Activated CD8-positive, alpha-beta memory T cell treated with anti-CD3 and anti-CD28 coated beads for 36 hours (primary cell): ENCODE measurements around the gene COX8A. TPM values are rescaled to one million over a fixed set of nuclear protein-coding genes. Genes with fewer than 3 reads are reported as not detected.

Experiments used
- CTCF ChIA-PET: fragments of 350-600 bp; sonication (Branson Sonifier 250); formaldehyde crosslinking; loops from one replicate; lab custom pipeline; 2021; ENCODE audit warnings: antibody characterized with exemption; lab: Charles Lee
- POLR2A ChIA-PET: fragments of 350-600 bp; sonication (Branson Sonifier 250); formaldehyde crosslinking; loops from one replicate; lab custom pipeline; 2021; ENCODE audit warnings: antibody characterized with exemption; lab: Charles Lee
- total RNA-seq, 2 experiments: library from RNA; stranded (reverse); gene quantifications; one replicate each; pipeline ENCODE4 v1.2.3, GENCODE V29; 2021

The COX8A gene, protein sequence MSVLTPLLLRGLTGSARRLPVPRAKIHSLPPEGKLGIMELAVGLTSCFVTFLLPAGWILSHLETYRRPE
- total RNA-seq: 100 to 1,000 TPM; 393 to 446 TPM

DNA sequence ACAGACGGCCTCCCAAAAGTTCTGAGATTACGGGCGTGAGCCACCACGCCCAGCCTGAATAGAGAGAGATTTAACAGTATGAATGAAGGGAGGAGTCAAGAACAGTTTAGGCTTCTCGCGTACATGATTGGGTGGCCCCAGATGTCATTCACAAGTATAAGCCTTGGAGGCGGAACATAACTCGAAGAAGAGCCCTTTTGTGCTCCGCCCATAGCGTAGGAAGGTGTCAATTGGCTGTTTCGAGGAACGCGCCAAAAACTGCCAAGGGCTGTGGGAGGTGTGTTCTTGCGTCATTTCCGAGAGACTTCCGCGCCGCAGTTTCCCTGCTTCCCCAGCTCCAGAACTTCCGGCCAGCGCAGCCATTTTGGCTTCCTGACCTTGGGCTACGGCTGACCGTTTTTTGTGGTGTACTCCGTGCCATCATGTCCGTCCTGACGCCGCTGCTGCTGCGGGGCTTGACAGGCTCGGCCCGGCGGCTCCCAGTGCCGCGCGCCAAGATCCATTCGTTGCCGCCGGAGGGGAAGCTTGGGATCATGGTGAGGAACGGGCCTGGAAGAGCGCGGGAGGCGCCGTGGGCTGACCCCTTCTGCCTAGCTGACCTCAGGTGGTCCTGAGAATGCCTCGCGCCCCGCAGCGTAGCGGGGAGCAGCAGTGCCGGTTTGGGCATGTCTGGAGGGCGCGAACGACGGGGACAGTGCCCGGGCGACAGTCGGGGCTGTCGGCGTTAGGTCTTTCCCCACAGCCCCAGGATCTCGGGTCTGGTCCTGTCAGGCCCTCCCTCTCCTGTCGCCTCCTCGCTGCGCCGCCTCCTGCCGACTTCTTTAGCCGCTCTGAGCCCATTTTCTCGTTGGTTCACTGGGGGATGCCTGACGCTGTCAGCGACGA is at the start of gene COX8A:
TSS of gene COX8A (plus strand) at position 362 of the 885 bp plus-strand sequence. CDS start at position 423, 61 bp downstream.
- POLR2A ChIA-PET: no interaction called here

DNA sequence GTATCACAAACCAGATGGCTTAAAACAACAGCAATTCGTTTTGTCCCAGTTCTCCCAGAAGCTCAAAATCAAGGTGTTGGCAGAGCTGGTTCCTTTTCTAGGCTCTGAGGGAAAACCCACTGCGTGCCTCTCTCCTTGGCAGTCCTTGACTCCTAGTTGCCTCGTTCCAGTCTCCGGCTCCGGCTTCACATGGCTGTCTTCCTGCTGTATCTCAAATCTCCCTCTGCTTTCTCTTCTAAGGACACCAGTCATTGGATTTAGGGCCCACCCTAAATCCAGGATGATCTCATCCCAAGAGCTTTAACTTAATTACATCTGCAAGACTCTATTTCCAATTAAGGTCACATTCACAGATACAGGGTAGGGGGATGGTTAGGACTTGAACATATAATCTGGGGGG is 44.8 kb upstream of the COX8A start:
- ChIA-PET POLR2A (no interaction called here), CTCF (interaction anchor here (0.7 to 0.8 kb wide), 2 partner anchors 8 to 80 kb away, joined by 3 read pairs; no protein-coding TSS in a partner anchor)

More for the DNA sequence above, at the start of gene COX8A:
- CTCF ChIA-PET: interaction anchor here (0.6 to 1.0 kb wide), 4 partner anchors 11 to 89 kb away, joined by 3 to 4 read pairs (median 4); partner anchors contain the start of gene OTUB1

DNA sequence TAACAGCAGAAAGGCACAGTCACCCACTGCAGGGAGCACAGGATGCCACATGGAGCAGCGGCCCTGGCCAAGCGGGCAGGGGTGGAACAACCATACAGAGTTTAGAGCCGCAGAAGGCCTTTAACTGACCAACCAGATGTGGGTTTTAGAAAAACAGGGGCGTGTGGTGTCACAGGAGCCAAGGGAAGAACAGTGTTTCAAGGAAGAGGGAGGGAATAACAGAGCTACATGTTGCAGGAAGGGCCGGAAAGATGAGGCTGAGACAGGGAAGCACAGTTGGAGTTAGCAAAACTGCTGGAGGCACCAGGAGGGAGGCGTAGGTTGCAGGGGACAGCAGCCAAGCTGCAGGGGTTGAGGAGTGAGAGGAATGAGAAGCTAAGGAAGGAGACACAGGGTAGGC is 43.4 kb upstream of the COX8A start:
- ChIA-PET CTCF (interaction anchor here (0.5 kb wide), 1 partner anchor 208 kb away, joined by 3 read pairs; no protein-coding TSS in a partner anchor), POLR2A (no interaction called here)

DNA sequence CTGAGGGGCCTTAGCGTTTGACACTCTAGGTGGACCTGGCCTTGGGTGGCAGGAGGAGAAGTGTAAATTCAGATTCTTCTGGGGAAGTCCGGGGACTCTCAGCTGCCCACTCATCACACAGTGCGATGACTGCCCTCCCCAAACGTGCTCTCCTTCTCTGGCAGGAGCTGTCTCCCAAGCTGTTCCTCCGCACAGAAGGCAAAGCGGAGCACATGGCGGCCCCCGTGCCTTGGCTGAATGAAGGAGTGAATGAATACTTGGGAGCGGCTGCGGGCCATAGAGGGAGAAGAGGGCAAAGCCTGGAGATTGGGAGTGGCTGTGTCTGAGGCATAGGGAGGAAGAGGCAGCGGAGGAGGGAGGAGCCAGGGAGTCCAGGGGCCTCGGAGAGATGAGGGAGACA is 42.5 kb upstream of the COX8A start:
- CTCF ChIA-PET: no interaction called here
- POLR2A ChIA-PET: no interaction called here

DNA sequence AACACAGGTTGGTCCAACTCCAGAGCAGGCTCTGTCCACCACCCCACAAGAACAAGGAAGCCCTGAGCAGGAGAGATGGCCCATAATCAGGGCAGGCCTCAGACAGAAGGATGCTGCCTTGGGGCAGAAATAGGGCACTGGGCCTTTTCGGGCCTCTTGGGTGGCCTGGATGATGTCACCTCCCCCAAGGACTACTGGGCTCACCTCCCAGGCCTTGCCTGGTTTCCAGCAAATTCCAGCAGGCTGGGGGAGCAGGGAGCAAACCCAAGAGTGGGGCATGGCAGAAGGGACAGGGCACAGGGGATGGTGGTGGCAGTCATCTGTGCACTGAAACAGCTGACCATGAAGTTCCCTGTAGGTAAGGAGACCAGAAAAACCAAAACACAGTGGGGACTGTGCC is 41.0 kb upstream of the COX8A start:
- ChIA-PET CTCF (no interaction called here), POLR2A (no interaction called here)

DNA sequence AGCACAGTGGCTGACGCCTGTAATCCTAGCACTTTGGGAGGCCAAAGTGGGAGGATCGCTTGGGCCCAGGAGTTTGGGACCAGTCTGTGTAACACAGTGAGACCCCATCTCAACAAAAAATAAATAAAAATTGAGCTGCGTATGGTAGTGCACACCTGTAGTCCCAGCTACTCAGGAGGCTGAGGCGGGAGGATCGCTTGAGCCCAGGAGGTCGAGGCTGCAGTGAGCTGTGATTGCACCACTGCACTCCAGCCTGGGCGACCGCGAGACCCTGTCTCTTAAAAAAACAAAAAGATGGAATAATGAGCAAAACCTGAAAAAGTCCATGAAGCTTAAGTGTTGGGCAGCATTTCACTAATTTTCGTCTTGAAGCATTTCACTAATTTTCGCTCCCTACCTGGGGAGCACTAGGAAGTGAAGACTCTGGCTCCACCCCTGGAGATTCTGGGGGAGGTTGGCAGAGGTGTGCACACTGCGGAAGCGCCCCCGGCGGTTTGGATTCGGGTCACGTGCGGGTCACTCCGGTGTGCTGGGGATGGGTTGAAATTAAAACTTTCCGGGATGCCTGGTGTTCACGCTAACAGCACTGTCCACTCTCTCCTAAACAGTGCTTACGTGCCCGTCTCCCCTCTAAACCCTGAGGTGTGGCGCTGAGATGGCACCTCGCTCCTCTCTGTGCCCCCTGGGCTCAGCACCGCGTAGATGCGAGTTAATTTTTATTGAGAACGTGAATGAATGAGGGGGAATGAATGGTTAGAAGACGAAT is 36.5 kb upstream of the COX8A start:
- ChIA-PET POLR2A (interaction anchor here (0.6 kb wide), 1 partner anchor 18 kb away, joined by 3 read pairs; no protein-coding TSS in a partner anchor), CTCF (interaction anchor here (1.0 to 4.2 kb wide), 2 partner anchors 100 to 170 kb away, joined by 3 to 17 read pairs; no protein-coding TSS in a partner anchor)

DNA sequence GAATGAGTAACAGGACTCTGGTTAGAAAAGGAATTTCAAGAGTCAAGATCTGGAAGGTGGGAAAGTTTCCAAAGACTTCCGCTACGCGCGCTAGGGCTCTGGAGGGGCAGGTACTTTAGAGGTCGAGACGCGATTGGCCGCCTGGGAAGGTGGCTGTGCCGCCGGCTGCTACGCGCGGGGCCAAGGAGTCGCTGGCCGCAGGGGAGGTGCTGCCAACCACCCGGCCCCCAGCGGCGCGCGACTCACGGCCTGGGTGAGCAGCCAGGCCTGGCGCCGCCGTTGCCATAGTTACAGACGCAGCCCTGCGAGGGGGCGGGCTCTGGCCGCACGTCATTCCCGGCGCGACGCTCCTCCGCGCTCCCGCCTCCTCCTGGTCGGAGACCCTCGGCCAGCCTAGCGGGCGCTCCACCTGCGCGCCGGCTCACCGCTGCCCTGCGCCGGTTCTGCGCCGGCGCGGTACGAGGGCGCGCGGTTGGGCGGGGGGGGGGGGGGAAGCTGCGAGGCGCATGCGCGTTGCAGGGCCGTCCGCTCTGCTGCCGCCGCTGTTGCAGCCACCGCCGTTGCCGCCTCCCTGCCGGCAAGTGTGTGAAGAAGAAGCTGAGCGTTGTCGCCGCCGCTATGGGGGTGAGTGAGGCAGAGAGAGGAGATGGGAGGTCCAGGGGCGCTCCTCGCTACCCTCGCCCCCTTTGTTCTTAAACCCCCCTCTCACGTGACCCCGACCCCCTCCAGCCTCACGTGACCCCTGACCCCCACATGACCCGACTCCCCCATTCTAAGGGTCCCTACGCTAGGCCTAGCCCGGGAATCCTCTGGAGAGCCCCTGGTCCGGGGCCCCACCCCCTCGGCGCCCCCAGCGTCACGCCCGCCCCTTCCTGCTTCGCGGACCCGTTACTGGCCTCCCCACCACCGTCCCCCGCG is 35.7 kb upstream of the COX8A start, which contains the start of gene NAA40:
TSS of gene NAA40 (plus strand) at position 524 of the 918 bp plus-strand sequence. CDS start at position 619, 95 bp downstream.
- ChIA-PET CTCF (interaction anchor here (1.0 to 4.2 kb wide), 2 partner anchors 101 to 171 kb away, joined by 3 to 17 read pairs; no protein-coding TSS in a partner anchor), POLR2A (interaction anchor here (0.6 kb wide), 2 partner anchors 19 to 162 kb away, joined by 3 read pairs; no protein-coding TSS in a partner anchor)

DNA sequence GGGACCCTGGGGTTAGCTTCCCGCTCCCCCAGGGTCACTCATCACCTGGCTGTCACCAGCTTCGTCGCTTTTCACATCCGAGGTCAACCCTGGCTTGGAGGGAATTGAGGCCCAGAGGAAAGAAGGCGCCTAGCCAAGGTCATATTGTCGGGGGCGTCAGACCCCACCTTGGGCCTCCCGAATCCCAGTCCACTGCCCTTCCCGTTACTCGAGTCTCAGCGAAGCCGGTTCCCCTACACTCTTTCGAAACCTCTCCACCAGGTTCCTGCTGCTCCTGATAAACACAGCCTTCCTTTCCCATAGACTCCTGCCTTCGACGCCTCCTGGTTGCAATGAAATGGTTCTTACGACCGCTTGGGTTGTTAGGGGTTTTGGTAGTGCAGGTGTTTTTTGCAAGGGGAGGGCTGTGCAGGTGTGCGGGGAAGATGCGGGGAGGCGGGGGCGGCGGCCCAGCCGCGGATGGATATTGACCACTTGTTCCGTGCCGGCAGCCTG is 35.0 kb upstream of the COX8A start:
- ChIA-PET CTCF (interaction anchor here (4.2 kb wide), 1 partner anchor 102 kb away, joined by 17 read pairs; no protein-coding TSS in a partner anchor), POLR2A (interaction anchor here (0.6 kb wide), 1 partner anchor 163 kb away, joined by 3 read pairs; no protein-coding TSS in a partner anchor)

DNA sequence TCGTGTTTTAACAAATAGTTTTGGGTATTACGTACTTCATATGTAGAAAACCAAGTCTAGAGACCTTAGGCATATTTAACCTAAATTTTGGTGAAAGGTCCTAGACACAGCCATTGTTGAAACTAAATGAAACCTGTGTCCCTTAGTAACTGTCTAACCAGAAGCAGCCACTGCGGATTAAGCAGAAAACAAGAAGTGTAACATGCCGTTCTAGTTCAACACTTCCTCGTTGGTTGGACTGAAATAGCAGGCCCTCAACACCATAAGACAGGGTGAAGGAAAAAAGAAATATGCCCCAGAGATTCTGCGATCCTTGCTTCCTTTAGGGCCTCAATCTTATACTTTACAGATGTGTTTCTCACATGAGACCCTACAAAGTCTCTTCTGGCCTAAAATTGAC is 33.6 kb upstream of the COX8A start:
- POLR2A ChIA-PET: no interaction called here
- CTCF ChIA-PET: no interaction called here

DNA sequence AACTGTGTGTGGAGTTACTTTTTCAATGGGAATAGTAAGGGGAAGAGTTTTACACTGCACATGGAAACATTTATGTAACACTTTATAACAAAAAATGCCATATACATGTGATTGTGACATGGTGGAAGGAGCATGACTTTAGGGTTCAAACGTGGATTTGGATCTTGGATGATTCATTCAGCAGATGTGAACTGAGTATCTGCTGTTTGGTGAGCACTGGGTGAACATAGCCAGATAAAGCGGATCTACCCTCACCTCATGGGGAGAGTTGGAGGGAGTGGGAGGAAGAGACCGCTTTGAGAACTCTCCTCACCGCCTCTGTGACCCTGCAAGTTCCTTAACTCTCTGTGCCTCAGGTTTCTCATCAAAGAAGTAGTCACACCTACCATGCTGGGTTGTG is 32.5 kb upstream of the COX8A start:
- ChIA-PET CTCF (interaction anchor here (1.3 to 5.5 kb wide), 2 partner anchors 21 to 105 kb away, joined by 3 to 63 read pairs; partner anchors contain the start of gene MARK2), POLR2A (interaction anchor here (0.7 kb wide), 1 partner anchor 104 kb away, joined by 3 read pairs; no protein-coding TSS in a partner anchor)

DNA sequence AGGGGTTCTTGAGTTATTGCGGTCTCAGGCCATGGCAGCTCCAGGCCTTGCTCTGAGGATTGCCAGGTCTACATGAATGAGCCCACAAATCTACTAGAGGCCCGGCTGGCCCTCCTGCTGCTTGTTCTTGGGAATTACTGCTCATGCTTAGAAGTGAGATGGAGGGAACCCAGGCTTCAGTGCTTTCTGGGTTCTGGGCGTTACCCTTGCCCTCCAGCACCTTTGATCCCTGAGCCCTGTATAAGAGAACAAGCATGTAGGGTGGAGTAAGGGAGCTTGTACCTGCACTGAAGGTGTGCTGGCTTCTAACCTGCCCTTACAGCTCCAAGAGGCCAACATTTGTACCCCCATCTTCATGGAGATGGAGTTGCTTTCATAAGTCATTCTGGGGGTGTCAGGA is 31.6 kb upstream of the COX8A start:
- ChIA-PET CTCF (interaction anchor here (0.6 to 5.5 kb wide), 3 partner anchors 22 to 368 kb away, joined by 3 to 63 read pairs (median 8); partner anchors contain the start of gene MARK2), POLR2A (no interaction called here)

DNA sequence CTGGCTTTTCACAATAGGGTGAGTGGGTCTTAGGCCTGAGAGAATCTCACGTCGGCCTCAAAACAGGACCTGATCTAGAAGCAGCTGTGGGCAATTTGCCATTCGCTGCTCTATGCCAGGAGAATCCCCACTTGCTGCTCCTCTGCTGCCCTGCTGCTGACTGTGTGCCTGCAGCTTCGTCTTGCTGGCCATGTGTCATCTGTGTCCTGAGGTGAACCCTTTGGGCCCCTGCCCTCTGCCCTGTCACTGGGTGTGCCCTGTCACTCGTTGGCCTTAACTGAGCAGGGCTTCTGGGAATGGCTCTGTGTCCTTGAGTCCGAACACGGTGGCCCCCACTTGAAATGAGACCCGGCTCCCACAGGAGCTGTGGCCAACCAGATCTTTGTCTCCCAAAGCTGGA is 29.4 kb upstream of the COX8A start:
- CTCF ChIA-PET: interaction anchor here (0.5 to 5.5 kb wide), 10 partner anchors 9 to 1028 kb away, joined by 3 to 63 read pairs (median 5); partner anchors contain the start of genes MARK2 and ZFTA
- POLR2A ChIA-PET: no interaction called here

DNA sequence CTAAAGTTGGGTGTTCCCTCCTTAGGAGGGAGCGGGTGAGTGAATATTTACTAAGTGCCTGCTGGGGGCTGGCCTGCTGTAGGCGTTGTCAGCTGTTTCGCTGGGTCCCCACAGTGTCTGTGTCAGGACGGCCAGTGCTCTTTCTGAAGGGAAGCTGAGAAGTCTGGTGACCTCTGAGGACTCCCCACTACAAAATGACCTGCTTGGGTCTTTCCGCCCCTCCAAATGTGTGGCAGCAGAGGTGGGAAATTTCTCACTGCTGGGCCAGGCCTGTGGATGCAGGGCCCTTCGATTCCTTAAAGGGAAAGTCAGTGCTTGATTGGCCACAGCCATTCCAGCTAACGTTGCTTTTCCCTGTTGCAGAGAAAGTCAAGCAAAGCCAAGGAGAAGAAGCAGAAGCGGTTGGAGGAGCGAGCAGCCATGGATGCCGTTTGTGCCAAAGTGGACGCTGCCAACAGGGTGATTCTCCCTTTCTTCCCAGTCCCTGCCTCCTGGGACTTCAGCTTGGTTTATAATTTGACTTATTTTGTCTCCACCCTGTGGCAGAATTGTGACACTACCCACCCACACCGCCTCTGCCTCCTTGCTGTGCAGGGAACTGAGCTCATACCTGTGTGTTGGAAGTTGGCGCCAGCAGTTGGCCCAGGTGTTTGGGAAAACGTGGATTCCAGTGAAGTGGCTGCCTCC is 28.8 kb upstream of the COX8A start:
- CTCF ChIA-PET: interaction anchor here (0.6 to 5.5 kb wide), 13 partner anchors 9 to 190 kb away, joined by 3 to 63 read pairs (median 5); partner anchors contain the start of genes MARK2 and ZFTA
- POLR2A ChIA-PET: interaction anchor here (0.6 kb wide), 1 partner anchor 109 kb away, joined by 3 read pairs; no protein-coding TSS in a partner anchor

DNA sequence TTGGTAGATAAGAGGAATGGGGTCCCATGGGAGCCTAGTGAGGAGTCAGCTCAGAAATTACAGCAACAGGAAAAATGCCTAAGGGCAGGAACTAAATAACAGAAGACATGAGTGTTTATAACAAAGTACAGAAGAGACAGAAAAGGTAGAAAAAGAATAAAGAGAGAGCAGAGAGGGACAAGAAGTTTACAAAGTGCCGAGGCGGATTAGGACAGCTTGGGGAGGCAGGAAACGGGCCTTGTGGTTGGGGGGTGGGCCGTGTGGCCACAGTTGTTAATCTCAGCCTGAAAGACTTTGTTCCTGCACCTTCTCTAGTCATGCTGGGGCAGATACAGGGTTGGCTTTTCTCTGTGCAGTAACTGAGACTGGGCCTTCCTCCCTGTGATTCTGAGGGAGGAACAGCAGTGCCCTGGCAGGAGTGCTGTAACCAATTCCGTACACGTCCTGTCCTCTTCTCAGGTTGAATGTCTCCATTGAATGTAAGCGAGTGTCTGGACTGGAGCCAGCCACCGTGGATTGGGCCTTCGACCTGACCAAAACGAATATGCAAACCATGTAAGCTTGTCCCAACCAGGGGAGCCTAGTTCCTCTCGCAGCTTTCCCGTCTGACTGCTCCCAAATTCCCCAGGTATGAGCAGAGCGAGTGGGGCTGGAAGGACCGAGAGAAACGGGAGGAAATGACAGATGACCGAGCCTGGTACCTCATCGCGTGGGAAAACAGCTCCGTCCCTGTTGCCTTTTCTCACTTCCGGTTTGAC is 22.5 kb upstream of the COX8A start:
- ChIA-PET CTCF (interaction anchor here (1.2 to 1.3 kb wide), 2 partner anchors 10 to 115 kb away, joined by 5 to 7 read pairs; no protein-coding TSS in a partner anchor), POLR2A (interaction anchor here (0.5 to 0.6 kb wide), 2 partner anchors 97 to 233 kb away, joined by 3 read pairs; no protein-coding TSS in a partner anchor)

DNA sequence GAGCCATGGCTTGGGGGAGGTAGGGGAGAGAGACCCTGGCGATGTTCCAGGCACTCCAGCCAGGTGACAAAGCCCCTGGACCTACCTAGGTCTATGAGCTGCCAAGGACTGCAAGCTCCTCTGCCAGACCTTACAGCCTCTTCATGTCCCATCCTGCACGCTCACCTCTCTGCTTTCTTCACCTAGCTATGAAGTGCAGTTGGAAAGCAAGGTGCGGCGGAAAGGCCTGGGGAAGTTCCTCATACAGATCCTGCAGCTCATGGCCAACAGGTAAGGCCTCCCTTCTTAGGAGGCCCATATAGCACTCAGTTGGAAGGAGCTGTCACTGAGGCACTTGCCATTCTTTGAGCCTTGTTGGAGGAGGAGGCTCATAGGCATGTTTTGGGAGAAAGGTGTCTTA is 21.9 kb upstream of the COX8A start:
- ChIA-PET POLR2A (interaction anchor here (0.6 kb wide), 1 partner anchor 232 kb away, joined by 3 read pairs; no protein-coding TSS in a partner anchor), CTCF (interaction anchor here (0.7 to 1.3 kb wide), 2 partner anchors 116 to 147 kb away, joined by 3 to 7 read pairs; no protein-coding TSS in a partner anchor)

DNA sequence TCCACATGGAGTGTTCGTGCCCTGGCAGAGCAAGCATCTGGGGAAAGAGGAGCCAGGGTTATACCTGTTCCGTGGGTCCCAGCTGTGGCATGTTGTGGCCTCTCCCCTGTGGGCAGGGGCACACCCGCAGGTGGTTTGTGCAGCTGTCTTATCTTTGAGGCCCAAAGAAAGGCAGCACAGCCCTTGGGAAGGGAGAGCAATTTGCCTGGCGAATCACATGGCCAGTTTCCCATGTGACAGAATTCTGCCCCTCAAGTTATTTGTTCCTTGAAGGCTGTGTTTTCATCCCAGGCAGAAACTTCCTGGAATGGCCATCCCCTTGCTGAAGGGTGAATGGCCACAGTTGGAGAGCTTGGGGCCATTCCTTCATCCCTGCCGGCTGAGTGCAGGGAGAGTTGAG is 16.4 kb upstream of the COX8A start:
- POLR2A ChIA-PET: no interaction called here

More for the DNA sequence above, 16.4 kb upstream of the COX8A start:
- CTCF ChIA-PET: interaction anchor here (1.1 kb wide), 1 partner anchor 9 kb away, joined by 4 read pairs; no protein-coding TSS in a partner anchor
